Stomach (tissue), 4 donors: ENCODE data around the gene SF3A2.

Experiments used
- POLR2A ChIP-seq, 4 donors: fragments of 450-650 bp; IDR thresholded peaks; one replicate each; pipeline ENCODE4 v1.6.1; 2016; ENCODE audit warnings: antibody characterized with exemption in 4 of 4, control low read depth in 2 of 4, mild to moderate bottlenecking in 1 of 4, moderate library complexity in 1 of 4
- TF ChIP-seq, protein P1 (sequence below), 7 experiments: fragments of 450-650 bp in 4 of 7; fragments of 200-600 bp in 3 of 7; sonication (generic) in 3 of 7; IDR thresholded peaks; one replicate each; pipeline ENCODE4 v1.5.1; 2016 to 2019; ENCODE audit warnings: antibody characterized with exemption in 7 of 7, control low read depth in 2 of 7, mild to moderate bottlenecking in 1 of 7

DNA sequence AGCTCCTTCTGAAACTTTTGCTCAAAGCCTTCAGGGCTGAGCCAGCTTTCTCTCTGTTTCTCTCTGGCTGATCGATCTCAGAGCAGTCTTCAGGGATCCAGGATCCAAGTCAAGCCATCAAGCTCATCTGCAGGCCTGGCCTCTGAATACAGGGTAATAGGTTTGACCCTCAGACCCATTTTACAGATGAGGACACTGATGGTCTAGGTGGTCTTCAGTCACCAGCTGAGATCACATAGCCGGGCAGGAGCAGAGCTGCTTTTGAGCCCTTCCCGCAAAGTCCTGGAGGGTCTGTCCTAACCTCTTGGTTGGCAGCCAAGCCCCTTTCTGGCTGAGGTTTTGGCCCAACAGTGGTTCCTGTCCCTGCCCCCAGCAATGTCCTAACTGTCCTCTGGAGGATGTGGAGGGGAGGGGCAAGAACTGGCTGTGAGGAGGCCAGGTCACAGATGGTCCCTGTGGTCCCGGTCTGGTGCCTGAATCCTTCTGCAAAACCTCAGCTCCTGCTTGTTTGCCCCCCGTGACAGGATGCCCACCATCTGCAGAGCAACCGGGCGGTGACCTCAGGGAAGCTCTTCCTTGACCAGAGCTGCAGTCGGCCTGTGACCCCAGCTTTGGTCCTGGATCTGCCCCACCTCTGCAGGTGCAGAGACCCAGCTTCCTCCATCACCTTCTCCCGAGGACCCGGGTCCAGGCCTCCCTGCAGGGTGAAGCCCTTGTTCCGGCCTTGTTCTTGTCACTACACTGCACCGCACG is 51.1 kb downstream of the SF3A2 start:
- no peak for TF ChIP-seq POLR2A (IDR thresholded peaks at IDR 0.05)
- TF ChIP-seq, protein P1, sequence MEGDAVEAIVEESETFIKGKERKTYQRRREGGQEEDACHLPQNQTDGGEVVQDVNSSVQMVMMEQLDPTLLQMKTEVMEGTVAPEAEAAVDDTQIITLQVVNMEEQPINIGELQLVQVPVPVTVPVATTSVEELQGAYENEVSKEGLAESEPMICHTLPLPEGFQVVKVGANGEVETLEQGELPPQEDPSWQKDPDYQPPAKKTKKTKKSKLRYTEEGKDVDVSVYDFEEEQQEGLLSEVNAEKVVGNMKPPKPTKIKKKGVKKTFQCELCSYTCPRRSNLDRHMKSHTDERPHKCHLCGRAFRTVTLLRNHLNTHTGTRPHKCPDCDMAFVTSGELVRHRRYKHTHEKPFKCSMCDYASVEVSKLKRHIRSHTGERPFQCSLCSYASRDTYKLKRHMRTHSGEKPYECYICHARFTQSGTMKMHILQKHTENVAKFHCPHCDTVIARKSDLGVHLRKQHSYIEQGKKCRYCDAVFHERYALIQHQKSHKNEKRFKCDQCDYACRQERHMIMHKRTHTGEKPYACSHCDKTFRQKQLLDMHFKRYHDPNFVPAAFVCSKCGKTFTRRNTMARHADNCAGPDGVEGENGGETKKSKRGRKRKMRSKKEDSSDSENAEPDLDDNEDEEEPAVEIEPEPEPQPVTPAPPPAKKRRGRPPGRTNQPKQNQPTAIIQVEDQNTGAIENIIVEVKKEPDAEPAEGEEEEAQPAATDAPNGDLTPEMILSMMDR (IDR thresholded peaks at IDR 0.05) = no peak
